Hematopoietic multipotent progenitor cell treated with erythropoietin and hydrocortisone succinate and interleukin-3 and kit ligand, for 15 days (in vitro differentiated cells): ENCODE results near the gene TTI1.

Experiments used
- DNase-seq: peaks from one replicate; pipeline ENCODE4 v3.0.0-alpha.2; 2015; ENCODE audit warnings: low spot score

The TTI1 gene

GRCh38 chr20:37987602-37988290, 45.5 kb downstream of the TTI1 start:
- peak; percentile 69 for DNase-seq

GRCh38 chr20:37986873-37987601, 46.2 kb downstream of the TTI1 start:
- no peak for DNase-seq

GRCh38 chr20:37986044-37986858, 47.0 kb downstream of the TTI1 start:
- DNase-seq: no peak

GRCh38 chr20:37984018-37984785, 49.1 kb downstream of the TTI1 start:
- DNase-seq: no peak

- DNase-seq: no peak
Observed at GRCh38 chr20:37983286-37983685, 50.0 kb downstream of the TTI1 start.

GRCh38 chr20:37981568-37981967, 51.7 kb downstream of the TTI1 start:
- DNase-seq: no peak

GRCh38 chr20:37980876-37981275, 52.4 kb downstream of the TTI1 start:
- DNase-seq: no peak

GRCh38 chr20:37980383-37980782, 52.9 kb downstream of the TTI1 start:
- no peak for DNase-seq

GRCh38 chr20:37979021-37979985, 54.0 kb downstream of the TTI1 start:
- no peak for DNase-seq

- DNase-seq: no peak
Observed at GRCh38 chr20:37977786-37978185, 55.5 kb downstream of the TTI1 start.

GRCh38 chr20:37977338-37977737, 55.9 kb downstream of the TTI1 start:
- DNase-seq: no peak

- DNase-seq: no peak
Observed at GRCh38 chr20:37976887-37977286, 56.4 kb downstream of the TTI1 start.

GRCh38 chr20:37973059-37973910, 60.0 kb downstream of the TTI1 start:
- DNase-seq: peak; percentile 73

GRCh38 chr20:37972256-37973058, 60.8 kb downstream of the TTI1 start:
- no peak for DNase-seq

- no peak for DNase-seq
Observed at GRCh38 chr20:37971561-37972127, 61.6 kb downstream of the TTI1 start.

GRCh38 chr20:37970856-37971245, 62.4 kb downstream of the TTI1 start:
- DNase-seq: no peak

- DNase-seq: no peak
Observed at GRCh38 chr20:37969949-37970855, 63.1 kb downstream of the TTI1 start.
